ENCODE measurements around the gene DMAP1. TPM values are rescaled to one million over a fixed set of nuclear protein-coding genes. Genes with fewer than 3 reads are reported as not detected.

The DMAP1 gene
- total RNA-seq, 2 experiments from 2014 or later: 36.9 to 44.1 TPM

GRCh38 chr1:44251486-44251885, 38.2 kb downstream of the DMAP1 start:
- Mint-ChIP-seq H3K4me1 (no peaks in the 10 kb centered on the region), H3K36me3 (no peaks in the 10 kb centered on the region), H3K27me3 (no peaks in the 10 kb centered on the region), H3K9me3 (ENCODE audit: low read depth) (no peaks in the 10 kb centered on the region), H3K27ac (no peak overlapping the region), H3K4me3 (no peak overlapping the region)
- DNase-seq (no peak), ATAC-seq (no peak)
- CTCF ChIA-PET: interaction anchor here (0.9 kb wide), 1 partner anchor 13 kb away, joined by 3 read pairs; no protein-coding TSS in a partner anchor

- DNase-seq: no peak
Measured at GRCh38 chr1:44251989-44252671, 38.9 kb downstream of the DMAP1 start.

DNA sequence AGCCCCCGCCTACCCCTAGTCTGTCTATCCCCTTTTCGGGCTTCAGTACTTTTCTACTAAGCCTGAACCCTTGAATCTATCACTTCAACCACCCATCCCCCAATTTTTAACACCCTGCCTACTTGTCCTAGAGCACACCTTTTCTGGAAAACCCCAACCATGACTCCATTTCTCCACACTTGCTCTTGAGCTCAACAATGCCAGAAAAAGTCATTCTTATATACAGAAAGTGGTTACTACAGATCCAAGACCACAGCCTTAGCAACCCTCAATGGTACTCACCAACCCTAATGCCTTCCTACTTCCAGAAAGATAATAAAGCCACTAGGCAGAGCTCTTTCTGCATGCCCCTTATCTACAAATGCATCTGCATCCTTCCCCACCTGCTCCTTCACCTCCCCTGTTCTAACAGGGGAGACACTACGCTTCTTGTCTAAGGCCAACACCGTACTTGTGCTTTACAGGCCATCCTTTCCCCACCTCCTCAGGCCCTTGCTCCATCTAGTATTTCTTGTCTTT, 41.2 kb downstream of the DMAP1 start:
- DNase-seq: no peak
- H3K4me1 Mint-ChIP-seq: no peaks in the 10 kb centered on the region
- H3K9me3 Mint-ChIP-seq (ENCODE audit: low read depth): no peaks in the 10 kb centered on the region
- no peaks in the 10 kb centered on the region for H3K36me3 Mint-ChIP-seq
- H3K27ac Mint-ChIP-seq: no peak overlapping the region
- H3K27me3 Mint-ChIP-seq: no peaks in the 10 kb centered on the region
- CTCF ChIA-PET: interaction anchor here (1.2 kb wide), 1 partner anchor 37 kb away, joined by 4 read pairs; no protein-coding TSS in a partner anchor
- no peak overlapping the region for H3K4me3 Mint-ChIP-seq
- no peak for ATAC-seq

More at GRCh38 chr1:44251989-44252671, 38.9 kb downstream of the DMAP1 start:
- Mint-ChIP-seq H3K27ac (no peak overlapping the region), H3K9me3 (ENCODE audit: low read depth) (no peaks in the 10 kb centered on the region), H3K4me1 (no peaks in the 10 kb centered on the region), H3K4me3 (no peak overlapping the region), H3K36me3 (no peaks in the 10 kb centered on the region), H3K27me3 (no peaks in the 10 kb centered on the region)
- CTCF ChIA-PET: interaction anchor here (0.9 kb wide), 1 partner anchor 14 kb away, joined by 3 read pairs; no protein-coding TSS in a partner anchor
- no peak for ATAC-seq

DNA sequence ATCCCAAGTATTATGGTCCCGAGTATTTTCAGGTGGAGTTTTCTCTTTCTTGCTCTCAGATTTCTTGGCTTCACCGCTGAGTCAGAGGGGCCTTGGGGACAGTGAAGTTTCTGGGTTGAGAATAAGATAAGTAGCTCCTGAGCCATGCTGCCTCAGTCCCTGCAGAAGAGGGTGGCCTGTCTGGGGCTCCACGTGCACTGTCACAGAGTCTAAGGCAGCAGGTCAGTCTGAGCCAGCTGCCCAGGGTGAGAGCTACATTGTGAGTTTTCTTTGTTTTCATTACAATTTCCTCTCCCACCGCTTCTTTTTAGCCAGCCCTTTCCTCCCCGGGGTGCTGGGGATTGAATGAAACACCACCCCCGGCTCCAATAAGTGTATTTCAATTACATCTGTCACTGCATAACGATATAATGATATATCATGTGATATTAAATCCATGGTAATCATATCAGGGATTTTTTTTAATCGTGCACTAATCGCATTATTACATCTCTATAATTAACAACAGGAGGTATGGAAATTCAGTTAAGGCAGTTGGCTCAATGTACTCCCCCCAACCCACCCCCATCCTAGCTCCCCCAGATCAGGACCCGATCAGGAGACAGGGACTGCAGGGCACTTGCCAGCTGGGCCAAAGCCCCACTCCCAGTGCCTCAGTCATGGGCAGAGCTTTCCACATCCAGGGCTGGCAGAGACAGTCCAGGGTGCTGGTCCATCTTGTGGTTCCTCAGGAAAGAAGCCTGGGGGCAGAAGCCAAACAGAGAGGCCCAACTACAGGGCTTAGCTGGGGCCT, 43.7 kb downstream of the DMAP1 start:
- no peaks in the 10 kb centered on the region for H3K27me3 Mint-ChIP-seq
- no peak overlapping the region for H3K4me3 Mint-ChIP-seq
- CTCF ChIA-PET: no interaction called here
- no peaks in the 10 kb centered on the region for H3K36me3 Mint-ChIP-seq
- H3K9me3 Mint-ChIP-seq (ENCODE audit: low read depth): no peaks in the 10 kb centered on the region
- DNase-seq (no peak), ATAC-seq (no peak)
- no peak overlapping the region for H3K27ac Mint-ChIP-seq
- no peaks in the 10 kb centered on the region for H3K4me1 Mint-ChIP-seq

- ATAC-seq (no peak), DNase-seq (no peak)
- H3K27ac Mint-ChIP-seq: no peak overlapping the region
- H3K27me3 Mint-ChIP-seq: no peaks in the 10 kb centered on the region
- CTCF ChIA-PET: no interaction called here
- H3K9me3 Mint-ChIP-seq (ENCODE audit: low read depth): no peaks in the 10 kb centered on the region
- no peaks in the 10 kb centered on the region for H3K4me1 Mint-ChIP-seq
- no peak overlapping the region for H3K4me3 Mint-ChIP-seq
- H3K36me3 Mint-ChIP-seq: no peaks in the 10 kb centered on the region
Measured at GRCh38 chr1:44259090-44259489, 45.8 kb downstream of the DMAP1 start.

DNA sequence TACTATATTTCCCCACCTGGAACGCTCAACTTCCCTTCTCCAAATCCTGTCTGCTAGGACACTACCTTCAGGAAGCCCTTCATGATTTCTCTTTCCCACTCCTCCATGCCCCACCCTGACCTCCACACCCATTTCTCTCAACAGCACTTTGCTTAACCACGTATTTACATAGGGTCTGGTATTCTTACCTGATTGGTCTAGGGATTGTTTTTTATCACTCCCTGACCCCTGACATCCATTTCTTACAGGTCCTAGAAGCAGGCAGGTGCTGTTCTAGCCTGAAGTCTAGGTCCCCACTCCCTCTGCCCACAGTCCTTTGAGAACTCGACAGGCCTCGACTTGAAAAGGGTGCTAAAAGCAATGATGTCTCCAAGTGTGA, 47.5 kb downstream of the DMAP1 start:
- H3K4me1 Mint-ChIP-seq: peaks cover 2% of the 10 kb centered on the region
- CTCF ChIA-PET: no interaction called here
- no peaks in the 10 kb centered on the region for H3K9me3 Mint-ChIP-seq (ENCODE audit: low read depth)
- H3K27me3 Mint-ChIP-seq: no peaks in the 10 kb centered on the region
- no peak for ATAC-seq
- H3K27ac Mint-ChIP-seq: no peak overlapping the region
- no peak overlapping the region for H3K4me3 Mint-ChIP-seq
- DNase-seq: no peak
- H3K36me3 Mint-ChIP-seq: no peaks in the 10 kb centered on the region

DNA sequence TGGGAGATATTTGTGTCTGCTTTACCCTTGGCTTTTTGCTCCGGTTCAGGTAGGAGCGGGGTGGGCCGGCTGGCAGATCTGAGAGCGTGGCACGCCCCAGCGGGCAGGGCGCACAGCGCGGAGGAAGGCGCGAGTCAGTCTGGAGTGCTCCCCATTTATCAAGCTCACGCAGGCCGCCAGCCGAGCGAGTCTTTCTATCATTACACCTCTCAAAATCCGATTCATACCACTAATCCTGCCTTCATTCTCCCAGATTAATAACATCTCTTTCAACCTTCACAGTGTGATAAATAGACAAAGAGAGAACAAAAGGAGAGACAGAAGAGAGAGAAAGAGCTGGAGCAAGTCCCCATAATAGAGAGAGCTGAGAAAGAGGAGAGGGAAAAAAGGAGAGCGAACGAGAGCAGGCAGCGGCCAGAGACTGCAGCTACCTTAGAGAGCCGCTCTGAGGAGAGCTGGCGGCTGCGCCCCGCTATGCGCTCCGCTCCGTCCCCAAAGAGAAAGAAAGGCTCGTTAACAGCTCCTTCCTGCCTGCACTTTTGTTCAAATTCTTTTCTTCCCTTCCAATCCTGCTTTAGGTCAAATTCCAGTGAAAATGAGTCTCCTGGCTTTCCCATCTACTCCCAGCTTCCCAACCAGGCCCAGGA, 48.0 kb downstream of the DMAP1 start:
- ATAC-seq: no peak
- H3K9me3 Mint-ChIP-seq (ENCODE audit: low read depth): no peaks in the 10 kb centered on the region
- CTCF ChIA-PET: interaction anchor here (1.1 kb wide), 1 partner anchor 44 kb away, joined by 3 read pairs; no protein-coding TSS in a partner anchor

GRCh38 chr1:44261962-44262361, 48.7 kb downstream of the DMAP1 start:
- CTCF ChIA-PET: interaction anchor here (1.1 kb wide), 1 partner anchor 44 kb away, joined by 3 read pairs; no protein-coding TSS in a partner anchor
- no peaks in the 10 kb centered on the region for H3K27me3 Mint-ChIP-seq
- no peaks in the 10 kb centered on the region for H3K9me3 Mint-ChIP-seq (ENCODE audit: low read depth)
- ATAC-seq (no peak), DNase-seq (no peak)
- no peaks in the 10 kb centered on the region for H3K36me3 Mint-ChIP-seq
- no peak overlapping the region for H3K4me3 Mint-ChIP-seq
- peaks cover 2% of the 10 kb centered on the region for H3K4me1 Mint-ChIP-seq
- H3K27ac Mint-ChIP-seq: no peak overlapping the region

More for the DNA sequence above, 48.0 kb downstream of the DMAP1 start:
- peaks cover 2% of the 10 kb centered on the region for H3K4me1 Mint-ChIP-seq
- H3K36me3 Mint-ChIP-seq: no peaks in the 10 kb centered on the region
- H3K4me3 Mint-ChIP-seq: no peak overlapping the region
- no peaks in the 10 kb centered on the region for H3K27me3 Mint-ChIP-seq
- H3K27ac Mint-ChIP-seq: no peak overlapping the region
- no peak for DNase-seq

- Mint-ChIP-seq H3K9me3 (ENCODE audit: low read depth) (no peaks in the 10 kb centered on the region), H3K27me3 (no peaks in the 10 kb centered on the region), H3K27ac (no peak overlapping the region), H3K4me1 (peaks cover 2% of the 10 kb centered on the region), H3K36me3 (no peaks in the 10 kb centered on the region), H3K4me3 (no peak overlapping the region)
- CTCF ChIA-PET: interaction anchor here (1.1 kb wide), 1 partner anchor 45 kb away, joined by 3 read pairs; no protein-coding TSS in a partner anchor
- ATAC-seq (no peak), DNase-seq (no peak)
Measured at GRCh38 chr1:44262414-44262813, 49.1 kb downstream of the DMAP1 start.

GRCh38 chr1:44262816-44263567, 49.7 kb downstream of the DMAP1 start:
- no peak overlapping the region for H3K4me3 Mint-ChIP-seq
- no peak overlapping the region for H3K27ac Mint-ChIP-seq
- DNase-seq (no peak), ATAC-seq (no peak)
- CTCF ChIA-PET: no interaction called here
- peaks cover 2% of the 10 kb centered on the region for H3K4me1 Mint-ChIP-seq
- no peaks in the 10 kb centered on the region for H3K36me3 Mint-ChIP-seq
- H3K9me3 Mint-ChIP-seq (ENCODE audit: low read depth): no peaks in the 10 kb centered on the region
- H3K27me3 Mint-ChIP-seq: no peaks in the 10 kb centered on the region

GRCh38 chr1:44263568-44264450, 50.5 kb downstream of the DMAP1 start:
- Mint-ChIP-seq H3K4me1 (peaks cover 2% of the 10 kb centered on the region), H3K9me3 (ENCODE audit: low read depth) (no peaks in the 10 kb centered on the region), H3K4me3 (no peak overlapping the region), H3K27ac (no peak overlapping the region), H3K27me3 (no peaks in the 10 kb centered on the region), H3K36me3 (no peaks in the 10 kb centered on the region)
- DNase-seq (no peak), ATAC-seq (no peak)
- CTCF ChIA-PET: no interaction called here

- Mint-ChIP-seq H3K27me3 (no peaks in the 10 kb centered on the region), H3K27ac (no peak overlapping the region), H3K4me3 (no peak overlapping the region), H3K36me3 (no peaks in the 10 kb centered on the region), H3K4me1 (peaks cover 2% of the 10 kb centered on the region), H3K9me3 (ENCODE audit: low read depth) (no peaks in the 10 kb centered on the region)
- CTCF ChIA-PET: no interaction called here
- ATAC-seq (no peak), DNase-seq (no peak)
Measured at GRCh38 chr1:44264451-44264771, 51.1 kb downstream of the DMAP1 start.

Measured in activated CD8-positive, alpha-beta memory T cell treated with anti-CD3 and anti-CD28 coated beads, Interleukin-2, amount 10 ng/mL, durations not matched to agents 7 days and 5 days (primary cell).